Adipose tissue (tissue), 3 donors: ENCODE results near the gene ZDHHC3. TPM values are rescaled to one million over a fixed set of nuclear protein-coding genes. Genes with fewer than 3 reads are reported as not detected.

Source experiments
- H3K27ac ChIP-seq: one replicate; pipeline ENCODE4 v1.5.1; 2013; ENCODE audit warnings: low read depth, low read length
- WGBS, 3 donors: extraction: QIAGEN DNeasy Blood & Tissue Kit; methylation state at CpG; one replicate each; pipeline ENCODE4 v1.1.7; 2013; 5-methylcytosine and 5-hydroxymethylcytosine counted together
- polyA plus RNA-seq, 3 donors: library from polyadenylated mRNA; stranded (reverse); fragments of 200-250 nt; gene quantifications; one replicate each; pipeline ENCODE4 v1.2.3, GENCODE V29; 2013
- donor health status: healthy with polysubstance abuse.
- donor health status: Bipolar disorder and iron deficiency.
- donor health status: healthy.

Gene ZDHHC3
- polyA plus RNA-seq, result 10 to 100 TPM; 17.6 to 57.5 (median 48.1) TPM

DNA sequence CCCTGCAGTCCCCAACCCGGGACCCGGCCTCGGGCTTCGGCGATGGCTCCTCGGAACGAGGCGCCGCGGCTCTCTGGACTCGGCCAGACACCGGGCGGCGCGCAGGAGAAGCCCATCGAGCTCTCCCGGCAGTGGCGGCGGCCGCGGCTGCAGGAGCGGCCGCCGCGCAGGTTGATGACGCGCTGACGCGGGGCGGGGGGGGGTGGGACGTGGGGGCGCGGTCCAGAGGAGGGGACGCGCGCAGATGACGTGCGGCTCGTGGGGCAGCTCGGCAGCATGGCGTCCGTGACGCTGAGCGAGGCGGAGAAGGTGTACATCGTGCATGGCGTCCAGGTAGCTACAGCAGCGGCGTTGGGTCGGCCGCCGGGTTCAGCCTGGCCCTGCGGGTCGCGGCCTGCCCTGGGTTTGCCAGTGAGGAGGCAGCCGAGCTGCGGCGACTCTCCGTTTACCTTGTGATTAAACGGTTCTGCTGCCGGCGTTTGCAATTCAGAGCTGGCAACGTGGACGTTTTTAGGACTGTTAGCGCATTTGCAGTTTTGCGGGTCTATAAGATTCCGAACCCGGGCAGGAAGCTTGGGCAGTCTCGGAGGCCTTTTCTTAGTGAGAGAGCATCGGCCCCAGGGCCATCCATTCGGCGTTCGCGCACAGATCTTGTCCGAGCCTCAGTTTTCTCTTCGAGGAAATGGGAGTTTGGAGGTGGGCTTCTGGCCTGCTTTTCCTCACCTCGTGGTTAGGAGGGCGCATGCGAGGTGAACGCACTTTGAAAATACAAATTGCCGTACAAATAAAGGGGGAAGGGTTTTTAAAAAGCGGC is at the start of gene ZDHHC3, which contains the start of gene EXOSC7:
ZDHHC3 (minus strand) TSS at position 173 of the 814 bp plus-strand sequence. CDS start 16,738 bp downstream, outside the sequence.
EXOSC7 (plus strand) TSS at position 243 of the 814 bp plus-strand sequence; CDS start at position 277, 34 bp downstream.
- no peak within 1 kb of the TSS for H3K27ac ChIP-seq
- 0% methylated on average over 72 to 82 of the region's 82 CpGs for WGBS, 3 donors

DNA sequence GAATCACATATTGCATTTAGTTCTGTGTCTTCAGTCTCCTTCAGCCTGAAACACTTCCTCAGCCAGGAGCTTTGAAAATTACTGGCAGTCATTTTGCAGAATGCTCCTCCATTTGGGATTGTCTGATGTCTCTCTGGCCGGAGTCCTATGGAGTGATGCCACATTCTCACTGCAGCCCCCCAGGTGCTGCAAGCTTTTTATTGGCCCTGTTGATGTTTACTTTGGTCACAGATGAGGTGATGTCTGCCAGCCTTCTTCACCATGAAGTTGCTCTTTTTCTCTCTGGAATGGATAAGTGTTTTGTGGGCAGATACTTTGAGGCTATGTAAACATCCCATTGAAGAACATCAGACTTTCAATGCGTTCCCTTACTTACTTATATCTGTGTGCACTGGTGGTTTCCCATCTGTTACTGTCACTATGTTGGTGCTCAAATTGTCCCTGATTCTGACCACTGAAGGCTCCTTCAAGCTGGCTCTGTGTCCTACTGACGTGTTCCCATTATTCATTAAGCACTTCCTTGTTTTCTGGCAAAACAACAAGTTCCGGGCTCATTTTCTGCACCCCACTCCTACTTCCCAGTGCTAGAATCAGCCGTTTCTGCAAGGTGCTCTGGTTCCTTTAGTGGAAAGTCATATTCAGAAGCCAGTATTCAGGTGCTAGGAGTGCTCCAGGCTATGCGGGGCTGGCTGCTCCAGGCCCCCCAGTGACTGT is 48.7 kb upstream of the ZDHHC3 start:
- WGBS, 3 donors, result 42 to 51% (median 43%) methylated on average over 6 of the region's 6 CpGs
- no peak overlapping the region for H3K27ac ChIP-seq

DNA sequence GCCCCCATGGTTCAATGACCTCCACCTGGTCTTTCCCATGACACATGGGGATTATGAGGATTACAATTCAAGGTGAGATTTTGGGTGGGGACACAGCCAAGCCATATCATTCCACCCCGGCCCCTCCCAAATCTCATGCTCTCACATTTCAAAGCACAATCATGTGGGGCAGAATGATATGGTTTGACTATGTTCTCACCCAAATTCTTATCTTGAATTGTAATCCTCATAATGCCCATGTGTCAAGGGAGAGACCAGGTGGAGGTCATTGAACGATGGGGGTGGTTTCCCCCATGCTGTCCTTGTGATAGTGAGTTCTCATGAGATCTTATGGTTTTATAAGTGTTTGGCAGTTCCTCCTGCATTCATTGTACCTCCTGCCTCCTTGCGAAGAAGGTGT is 47.7 kb upstream of the ZDHHC3 start:
- no peak overlapping the region for H3K27ac ChIP-seq
- WGBS, 3 donors, result 57 to 75% (median 73%) methylated on average over 3 of the region's 3 CpGs

GRCh38 chr3:45021524-45022297 is 45.7 kb upstream of the ZDHHC3 start:
- WGBS, 3 donors, result 53 to 64% (median 63%) methylated on average over 12 of the region's 12 CpGs
- H3K27ac ChIP-seq, result no peak overlapping the region

DNA sequence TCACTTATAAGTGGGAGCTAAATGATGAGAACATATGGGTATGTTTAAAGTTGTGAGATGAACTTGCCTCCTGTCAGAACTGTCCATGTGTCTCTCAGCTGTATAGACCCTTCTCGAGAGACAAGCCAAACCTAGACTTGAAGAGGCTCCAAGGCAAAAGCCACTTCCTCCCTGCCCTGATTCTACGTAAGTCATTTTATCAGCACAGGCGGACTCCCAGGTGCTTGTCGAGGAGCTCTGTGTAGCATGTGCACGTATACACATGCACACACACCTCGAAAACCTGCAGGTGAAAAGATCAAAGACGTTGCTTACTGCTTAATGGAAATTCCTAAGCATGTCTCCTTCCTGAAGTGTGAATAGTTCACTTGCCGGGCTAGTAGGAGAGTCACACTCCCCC is 44.6 kb upstream of the ZDHHC3 start:
- 68 to 72% (median 72%) methylated on average over 8 of the region's 8 CpGs for WGBS, 3 donors

GRCh38 chr3:45017821-45018220 is 41.8 kb upstream of the ZDHHC3 start:
- no peak overlapping the region for H3K27ac ChIP-seq
- 29 to 76% (median 30%) methylated on average over 5 of the region's 5 CpGs for WGBS, 3 donors

More for the DNA sequence above, 44.6 kb upstream of the ZDHHC3 start:
- no peak overlapping the region for H3K27ac ChIP-seq

GRCh38 chr3:45016916-45017315 is 40.9 kb upstream of the ZDHHC3 start:
- WGBS, 3 donors, result 52 to 81% (median 60%) methylated on average over 2 of the region's 2 CpGs

GRCh38 chr3:45012577-45012976 is 36.6 kb upstream of the ZDHHC3 start:
- H3K27ac ChIP-seq, result peak overlapping the region; percentile 5
- WGBS, 3 donors, result 82 to 96% (median 88%) methylated on average over 4 of the region's 4 CpGs

More at GRCh38 chr3:45016916-45017315, 40.9 kb upstream of the ZDHHC3 start:
- H3K27ac ChIP-seq, result no peak overlapping the region

DNA sequence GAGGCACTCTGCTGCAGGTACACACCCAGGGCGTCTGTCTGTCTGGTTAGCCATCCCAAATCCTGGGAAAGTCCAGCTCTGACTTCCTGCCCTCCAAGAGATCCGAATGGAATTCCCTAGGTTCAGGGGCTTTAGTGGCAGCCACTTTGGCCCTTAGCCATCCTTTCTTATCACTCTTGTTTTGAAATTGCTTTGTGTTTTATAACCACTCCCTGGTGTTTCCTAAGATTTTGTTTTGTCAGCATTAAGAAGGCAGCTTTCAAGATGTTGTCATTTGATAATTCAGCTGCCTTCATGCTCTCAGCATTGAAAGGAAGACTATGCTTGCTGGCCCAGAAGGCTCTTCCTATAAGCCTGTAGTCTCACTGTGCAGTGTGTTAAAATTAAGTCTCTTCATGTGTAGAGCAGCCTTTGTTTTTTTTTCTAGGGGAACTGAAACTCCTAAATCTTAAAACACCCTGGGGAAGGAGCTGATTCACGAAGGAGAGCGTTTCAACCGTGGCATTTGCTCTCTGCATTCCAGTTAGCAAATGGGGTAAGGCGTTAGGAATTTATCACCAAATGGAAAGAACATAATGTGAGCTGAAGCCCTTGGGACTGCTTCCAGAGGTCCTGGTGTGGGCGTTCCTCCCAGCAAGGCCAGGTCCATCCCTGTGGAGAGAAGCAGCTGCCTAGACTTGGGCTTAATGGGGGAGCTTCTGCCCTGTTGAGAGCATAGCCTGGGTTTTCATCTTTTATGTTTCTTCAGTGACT is 36.0 kb upstream of the ZDHHC3 start:
- no peak overlapping the region for H3K27ac ChIP-seq
- 15 to 70% (median 18%) methylated on average over 7 of the region's 7 CpGs for WGBS, 3 donors

DNA sequence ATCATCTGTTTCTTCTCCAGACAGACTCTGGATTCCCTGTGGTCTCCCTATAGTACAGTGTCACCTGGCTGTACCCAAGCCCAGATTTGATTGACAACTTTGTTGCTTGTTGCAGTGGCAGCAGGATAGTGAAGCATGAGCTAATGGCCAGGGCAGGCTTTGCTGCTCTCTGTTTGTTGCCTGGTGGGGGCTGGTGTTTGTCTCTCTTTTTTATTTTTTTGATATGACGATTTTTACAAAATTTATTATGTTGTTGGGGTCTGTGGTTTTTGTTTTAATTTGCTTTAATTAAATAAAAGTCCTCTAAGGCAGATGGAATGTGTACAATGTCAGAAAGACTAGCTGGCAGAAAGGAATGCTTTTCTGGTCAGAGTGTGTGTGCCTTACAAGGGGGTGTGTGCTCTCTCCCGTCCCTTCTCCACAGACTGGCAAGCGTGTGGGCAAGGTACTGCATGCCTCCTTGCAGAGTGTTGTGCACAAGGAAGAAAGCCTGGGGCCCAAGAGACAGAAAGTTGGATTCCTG is 34.9 kb upstream of the ZDHHC3 start:
- H3K27ac ChIP-seq, result no peak overlapping the region
- WGBS, 3 donors, result 64 to 73% (median 67%) methylated on average over 3 of the region's 3 CpGs

GRCh38 chr3:45009868-45010267 is 33.9 kb upstream of the ZDHHC3 start:
- 90 to 100% (median 92%) methylated on average over 1 of the region's 1 CpG for WGBS, 3 donors
- H3K27ac ChIP-seq, result no peak overlapping the region

- 97 to 100% (median 100%) methylated on average over 1 of the region's 1 CpG for WGBS, 3 donors
- no peak overlapping the region for H3K27ac ChIP-seq
Measured at GRCh38 chr3:45008117-45008516, 32.1 kb upstream of the ZDHHC3 start.

- no peak overlapping the region for H3K27ac ChIP-seq
- WGBS, 3 donors, result 90 to 95% (median 91%) methylated on average over 8 of the region's 8 CpGs
Measured at GRCh38 chr3:45007091-45007490, 31.1 kb upstream of the ZDHHC3 start.

- WGBS, 3 donors, result 76 to 84% (median 82%) methylated on average over 2 of the region's 2 CpGs
- H3K27ac ChIP-seq, result no peak overlapping the region
Measured at GRCh38 chr3:45003859-45004258, 27.9 kb upstream of the ZDHHC3 start.

DNA sequence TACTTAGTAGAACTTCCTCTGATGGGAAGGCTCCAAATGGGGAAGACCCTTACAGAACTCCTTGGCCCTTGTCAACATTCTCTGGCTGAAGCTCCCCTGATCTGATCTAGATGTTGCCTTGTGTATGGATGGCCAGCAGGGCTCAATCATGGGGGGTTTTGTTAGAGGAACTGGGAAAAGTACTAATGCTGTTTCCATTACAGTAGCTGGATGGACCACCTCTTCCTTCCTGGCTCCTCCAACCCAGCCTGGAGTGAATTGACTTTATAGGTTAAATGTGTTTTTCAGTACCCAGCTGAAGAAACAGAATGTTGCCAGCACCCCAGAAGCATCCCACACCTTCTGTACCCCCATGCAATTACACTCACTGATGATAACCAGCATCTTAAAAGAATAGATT is 27.4 kb upstream of the ZDHHC3 start:
- no peak overlapping the region for H3K27ac ChIP-seq

DNA sequence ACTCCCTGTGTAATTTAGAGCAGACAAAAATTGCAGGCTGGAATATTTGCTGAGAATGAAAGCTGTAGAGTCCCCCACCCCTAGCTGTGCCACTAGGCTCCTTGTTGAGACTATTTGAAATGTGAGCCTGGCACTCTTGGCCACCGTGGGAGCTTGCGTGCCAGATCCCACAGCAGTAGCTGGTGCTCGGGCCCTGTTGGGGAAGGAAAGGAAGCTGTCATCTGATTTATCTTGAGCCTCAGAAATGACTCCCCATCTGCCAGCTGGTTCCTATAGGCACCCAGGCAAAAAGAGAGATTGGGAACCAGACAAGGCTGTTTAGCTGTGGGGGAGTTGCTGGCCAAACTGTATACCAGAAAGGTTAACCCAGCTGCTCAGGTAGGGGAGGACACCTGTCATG is 26.7 kb upstream of the ZDHHC3 start:
- H3K27ac ChIP-seq, result no peak overlapping the region
- WGBS, 3 donors, result 68 to 88% (median 76%) methylated on average over 3 of the region's 3 CpGs

DNA sequence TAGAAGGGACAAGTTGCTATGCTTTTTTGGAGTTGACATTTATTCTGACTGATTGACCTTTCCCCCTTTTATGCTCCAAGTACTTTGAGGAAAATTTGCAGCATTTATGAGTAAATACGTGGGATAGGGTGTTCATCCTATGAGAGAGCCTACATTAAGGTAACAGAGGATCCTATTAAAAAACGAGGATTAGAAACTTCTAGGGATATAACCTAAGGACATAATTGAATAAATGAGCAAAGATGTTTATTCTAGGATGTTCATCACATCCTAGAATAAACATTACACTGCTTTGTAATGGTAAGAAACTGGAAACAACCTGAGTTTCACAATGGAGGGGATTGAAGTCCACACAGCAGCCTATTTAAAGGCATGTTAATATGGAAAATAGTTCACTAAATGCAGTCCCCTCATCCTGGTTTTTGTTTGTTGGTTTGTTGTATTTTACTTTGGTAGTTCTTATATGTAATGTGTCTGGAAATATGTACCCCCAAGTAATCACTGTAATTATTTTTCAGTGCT is 26.2 kb upstream of the ZDHHC3 start:
- H3K27ac ChIP-seq, result no peak overlapping the region
- WGBS, 3 donors, result 72 to 79% (median 76%) methylated on average over 2 of the region's 2 CpGs

DNA sequence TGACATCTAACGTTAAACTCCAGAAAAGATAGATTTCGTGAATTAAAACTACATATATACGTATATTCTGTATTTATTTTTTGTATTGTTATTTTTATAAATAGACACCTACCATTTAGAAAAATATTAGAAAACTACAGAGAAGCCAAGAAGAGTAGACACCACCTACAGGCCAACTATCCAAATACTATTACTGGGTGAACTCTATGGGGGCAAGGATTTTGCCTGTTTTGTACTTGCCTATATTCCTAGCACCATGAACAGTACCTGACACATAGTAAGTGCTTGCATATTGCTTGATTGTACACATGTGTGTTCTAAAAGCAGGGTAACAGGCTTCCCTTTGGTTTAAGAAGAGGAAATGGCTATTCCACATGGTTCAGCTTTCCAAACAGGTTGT is 25.8 kb upstream of the ZDHHC3 start:
- WGBS, 3 donors, result 95 to 97% (median 96%) methylated on average over 3 of the region's 3 CpGs
- H3K27ac ChIP-seq, result no peak overlapping the region
